Spleen (tissue), 7 donors: Measurements from ENCODE around the gene CHST5.
"Not testable (repeated sequence)": the region's sequence is repeated elsewhere in the genome, so short reads cannot be mapped to it uniquely, and the experiment has no call there.

Source experiments
- CTCF ChIP-seq, 11 experiments: fragments of 200-600 bp in 7 of 11; fragments of 450-650 bp in 4 of 11; sonication (generic) in 4 of 11; IDR thresholded peaks in 8 of 11; conservative IDR thresholded peaks in 3 of 11; 1 replicate in 7 of 11; 2 replicates in 4 of 11; pipeline versions ENCODE4 v1.4.0 to v1.8.0; 2016 to 2021; ENCODE audit warnings: antibody characterized with exemption in 11 of 11, inconsistent platforms in 4 of 11, mild to moderate bottlenecking in 1 of 11
- POLR2A ChIP-seq, 3 donors: fragments of 450-650 bp; IDR thresholded peaks; one replicate each; pipeline ENCODE4 v1.5.1; 2017; ENCODE audit warnings: antibody characterized with exemption in 3 of 3, mild to moderate bottlenecking in 1 of 3
- donor health status: DM: no; HTN: no; CAD: no; lungs with moderate emphysema.
- donor health status: DM: no; HTN: no; CAD: no.
- donor health status: DM: no; HTN: no; CAD: no.

- not testable (repeated sequence) for TF ChIP-seq CTCF (IDR thresholded peaks at IDR 0.05 in 8 of 11, conservative IDR thresholded peaks at IDR 0.05 in 3 of 11); POLR2A (IDR thresholded peaks at IDR 0.05)
Measured at GRCh38 chr16:75538882-75539565, 3.1 kb upstream of the CHST5 start.
